ENCODE data around the gene OSBPL8.
"Not testable (repeated sequence)": the region's sequence is repeated elsewhere in the genome, so short reads cannot be mapped to it uniquely, and the experiment has no call there.

The OSBPL8 gene

GRCh38 chr12:76345569-76345968, 214.0 kb downstream of the OSBPL8 start:
- DNase-seq: no peak

GRCh38 chr12:76341436-76342030, 218.0 kb downstream of the OSBPL8 start:
- DNase-seq: no peak

GRCh38 chr12:76340680-76341435, 218.7 kb downstream of the OSBPL8 start:
- no peak for DNase-seq

GRCh38 chr12:76337583-76337982, 222.0 kb downstream of the OSBPL8 start:
- DNase-seq: no peak

GRCh38 chr12:76332606-76333005, 227.0 kb downstream of the OSBPL8 start:
- DNase-seq: no peak

GRCh38 chr12:76329606-76330005, 230.0 kb downstream of the OSBPL8 start:
- DNase-seq: no peak

- DNase-seq: no peak
Observed at GRCh38 chr12:76329159-76329558, 230.4 kb downstream of the OSBPL8 start.

GRCh38 chr12:76319595-76320319, 239.8 kb downstream of the OSBPL8 start:
- not testable (repeated sequence) for DNase-seq

- DNase-seq: no peak
Observed at GRCh38 chr12:76318773-76319594, 240.6 kb downstream of the OSBPL8 start.

- DNase-seq: no peak
Observed at GRCh38 chr12:76317976-76318375, 241.6 kb downstream of the OSBPL8 start.

- no peak for DNase-seq
Observed at GRCh38 chr12:76316468-76316867, 243.1 kb downstream of the OSBPL8 start.

GRCh38 chr12:76313299-76313698, 246.3 kb downstream of the OSBPL8 start:
- no peak for DNase-seq

- no peak for DNase-seq
Observed at GRCh38 chr12:76312315-76312714, 247.3 kb downstream of the OSBPL8 start.

- no peak for DNase-seq
Observed at GRCh38 chr12:76311796-76312195, 247.8 kb downstream of the OSBPL8 start.

GRCh38 chr12:76310110-76310509, 249.5 kb downstream of the OSBPL8 start:
- DNase-seq: no peak

- no peak for DNase-seq
Observed at GRCh38 chr12:76308866-76309265, 250.7 kb downstream of the OSBPL8 start.

- no peak for DNase-seq
Observed at GRCh38 chr12:76307083-76307482, 252.5 kb downstream of the OSBPL8 start.

- DNase-seq: no peak
Observed at GRCh38 chr12:76303989-76304460, 255.5 kb downstream of the OSBPL8 start.

GRCh38 chr12:76303365-76303764, 256.2 kb downstream of the OSBPL8 start:
- no peak for DNase-seq

Measured in CD4-positive, alpha-beta T cell treated with Interferon gamma for 1 hour (primary cell).